Measurements from ENCODE around the gene KLHL33. TPM values are rescaled to one million over a fixed set of nuclear protein-coding genes. Genes with fewer than 3 reads are reported as not detected.

Gene KLHL33
- total and polyA plus RNA-seq, 12 donors, result 0.13 to 0.95 (median 0.33) TPM; not detected in 1

DNA sequence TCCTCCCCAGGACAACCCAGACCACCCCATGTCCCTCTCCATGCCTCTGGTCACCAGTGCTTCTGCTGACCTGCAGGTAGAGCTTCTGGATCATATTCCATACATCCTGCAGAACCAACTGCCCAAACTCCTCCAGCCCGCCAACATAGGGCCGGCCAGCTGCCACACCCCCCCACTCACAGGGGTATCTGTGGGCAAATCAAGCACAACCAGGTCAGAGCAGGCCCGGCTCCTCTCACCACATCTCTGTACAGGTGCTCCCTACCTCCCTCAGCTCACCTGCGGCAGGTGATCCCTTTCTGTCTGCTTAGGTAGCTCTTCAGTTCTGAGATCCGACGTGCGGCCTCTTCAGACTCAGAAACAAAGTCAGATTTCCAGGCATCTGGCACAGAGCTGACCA lies 51.6 kb downstream of the KLHL33 start:
- intact Hi-C loops (cut with DNase I), result no loop called here
- H3K27ac ChIP-seq, result no peak overlapping the region
- TF ChIP-seq, protein P1, sequence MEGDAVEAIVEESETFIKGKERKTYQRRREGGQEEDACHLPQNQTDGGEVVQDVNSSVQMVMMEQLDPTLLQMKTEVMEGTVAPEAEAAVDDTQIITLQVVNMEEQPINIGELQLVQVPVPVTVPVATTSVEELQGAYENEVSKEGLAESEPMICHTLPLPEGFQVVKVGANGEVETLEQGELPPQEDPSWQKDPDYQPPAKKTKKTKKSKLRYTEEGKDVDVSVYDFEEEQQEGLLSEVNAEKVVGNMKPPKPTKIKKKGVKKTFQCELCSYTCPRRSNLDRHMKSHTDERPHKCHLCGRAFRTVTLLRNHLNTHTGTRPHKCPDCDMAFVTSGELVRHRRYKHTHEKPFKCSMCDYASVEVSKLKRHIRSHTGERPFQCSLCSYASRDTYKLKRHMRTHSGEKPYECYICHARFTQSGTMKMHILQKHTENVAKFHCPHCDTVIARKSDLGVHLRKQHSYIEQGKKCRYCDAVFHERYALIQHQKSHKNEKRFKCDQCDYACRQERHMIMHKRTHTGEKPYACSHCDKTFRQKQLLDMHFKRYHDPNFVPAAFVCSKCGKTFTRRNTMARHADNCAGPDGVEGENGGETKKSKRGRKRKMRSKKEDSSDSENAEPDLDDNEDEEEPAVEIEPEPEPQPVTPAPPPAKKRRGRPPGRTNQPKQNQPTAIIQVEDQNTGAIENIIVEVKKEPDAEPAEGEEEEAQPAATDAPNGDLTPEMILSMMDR (IDR thresholded peaks at IDR 0.05), result no peak
- no peak for TF ChIP-seq POLR2A (IDR thresholded peaks at IDR 0.05)
- H3K4me1 ChIP-seq (replicated peaks in 1 of 2), result no peaks in the 10 kb centered on the region
- 88 to 94% (median 91%) methylated on average over 6 to 7 of the region's 7 CpGs for WGBS, 4 donors
- no peaks in the 10 kb centered on the region for H3K27me3 ChIP-seq
- H3K9me3 ChIP-seq (replicated peaks in 1 of 3), result no peaks in the 10 kb centered on the region
- H3K4me3 ChIP-seq, result no peak overlapping the region
- H3K36me3 ChIP-seq (replicated peaks in 1 of 2), result peaks cover 0 to 97% of the 10 kb centered on the region in 2 donors
- DNase-seq, result no peak

DNA sequence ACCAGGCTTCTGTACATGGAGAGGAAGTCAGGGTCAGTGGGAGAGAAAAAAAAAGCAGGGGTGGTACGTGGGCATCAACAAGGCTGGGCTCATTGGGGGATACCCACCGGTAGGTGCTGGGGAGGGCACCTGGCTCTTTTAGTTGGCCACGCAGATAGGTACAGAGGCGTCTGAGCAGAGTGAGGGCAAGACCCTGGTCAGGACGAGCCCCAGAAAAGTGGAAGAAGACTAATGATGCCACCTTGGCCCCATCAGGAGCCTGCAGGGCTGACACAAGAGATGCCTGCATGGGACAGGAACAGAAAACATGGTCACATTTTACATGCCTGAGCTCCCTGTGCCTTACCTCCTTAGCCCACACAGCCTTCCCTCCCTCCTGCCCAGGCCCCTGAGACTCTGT lies 52.3 kb downstream of the KLHL33 start:
- WGBS, 4 donors, result 92 to 96% (median 94%) methylated on average over 5 of the region's 5 CpGs
- H3K27me3 ChIP-seq, result no peaks in the 10 kb centered on the region
- no peaks in the 10 kb centered on the region for H3K9me3 ChIP-seq (replicated peaks in 1 of 3)
- H3K4me3 ChIP-seq, result no peak overlapping the region
- no peak for TF ChIP-seq POLR2A (IDR thresholded peaks at IDR 0.05)
- TF ChIP-seq, protein P1 (IDR thresholded peaks at IDR 0.05), result no peak
- DNase-seq, result no peak
- H3K36me3 ChIP-seq (replicated peaks in 1 of 2), result peaks cover 0 to 97% of the 10 kb centered on the region in 2 donors
- no peak overlapping the region for H3K27ac ChIP-seq
- H3K4me1 ChIP-seq (replicated peaks in 1 of 2), result no peaks in the 10 kb centered on the region
- intact Hi-C loops (cut with DNase I), result no loop called here

DNA sequence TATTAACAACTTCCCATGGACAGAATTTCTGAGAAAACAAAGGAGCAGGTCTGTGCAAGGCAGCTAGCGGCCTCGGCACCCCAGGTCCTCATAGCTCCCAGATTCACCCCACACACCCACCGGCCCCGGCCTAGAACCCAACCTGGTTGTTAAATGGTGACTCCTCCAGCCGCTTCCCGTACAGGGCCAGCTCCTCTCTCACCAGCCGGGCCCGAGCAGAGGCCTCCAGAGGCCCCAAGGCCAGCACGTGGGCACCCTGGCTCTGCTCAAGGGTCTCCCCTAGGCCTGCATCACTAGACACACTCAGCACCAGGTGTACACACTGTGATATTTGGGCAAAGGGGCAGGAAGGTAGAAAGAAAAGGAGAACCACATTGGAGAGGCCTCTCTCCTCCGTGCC lies 52.9 kb downstream of the KLHL33 start:
- 94 to 96% (median 95%) methylated on average over 8 to 10 of the region's 10 CpGs for WGBS, 4 donors
- TF ChIP-seq, protein P1 (IDR thresholded peaks at IDR 0.05), result no peak
- TF ChIP-seq POLR2A (IDR thresholded peaks at IDR 0.05), result no peak
- H3K36me3 ChIP-seq (replicated peaks in 1 of 2), result peaks cover 0 to 97% of the 10 kb centered on the region in 2 donors
- H3K4me1 ChIP-seq (replicated peaks in 1 of 2), result no peaks in the 10 kb centered on the region
- no peak for DNase-seq
- H3K9me3 ChIP-seq (replicated peaks in 1 of 3), result no peaks in the 10 kb centered on the region
- H3K27me3 ChIP-seq, result no peaks in the 10 kb centered on the region
- intact Hi-C loops (cut with DNase I), result no loop called here
- no peak overlapping the region for H3K27ac ChIP-seq
- H3K4me3 ChIP-seq, result no peak overlapping the region

DNA sequence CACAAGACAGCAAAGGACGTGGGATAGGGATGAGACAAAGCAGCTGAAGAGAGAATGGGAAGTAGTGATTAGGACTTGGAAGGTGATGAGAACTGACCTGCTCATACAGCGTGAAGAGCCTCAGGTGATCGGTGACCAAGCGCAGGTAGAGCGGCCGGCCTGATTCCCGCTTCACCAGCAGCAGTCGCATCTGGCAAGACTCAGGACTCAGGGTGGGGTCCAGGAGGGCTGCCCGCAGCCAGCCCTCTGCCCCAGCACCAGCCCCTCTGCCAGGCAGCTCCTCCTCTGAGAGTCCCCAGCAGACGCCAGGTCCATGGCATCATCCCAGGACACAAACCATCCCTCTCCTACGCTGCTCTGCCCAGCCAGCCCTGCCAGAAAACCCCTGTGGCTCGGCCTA lies 53.4 kb downstream of the KLHL33 start:
- Histone ChIP-seq H3K36me3 (replicated peaks in 1 of 2) (peaks cover 0 to 97% of the 10 kb centered on the region in 2 donors), H3K4me3 (no peak overlapping the region), H3K27ac (no peak overlapping the region), H3K9me3 (replicated peaks in 1 of 3) (no peaks in the 10 kb centered on the region), H3K27me3 (no peaks in the 10 kb centered on the region), H3K4me1 (replicated peaks in 1 of 2) (no peaks in the 10 kb centered on the region)
- DNase-seq, result no peak
- 91 to 96% (median 96%) methylated on average over 9 to 12 of the region's 12 CpGs for WGBS, 4 donors
- TF ChIP-seq, protein P1 (IDR thresholded peaks at IDR 0.05), result no peak
- no peak for TF ChIP-seq POLR2A (IDR thresholded peaks at IDR 0.05)
- intact Hi-C loops (cut with DNase I), result no loop called here
